ENCODE measurements around the gene SOST.

Gene SOST

GRCh38 chr17:43790311-43790940 is 31.8 kb upstream of the SOST start:
- H3K36me3 ChIP-seq (ENCODE audit: control insufficient read depth in 2 of 2, insufficient read depth in 1 of 2, low read length in 2 of 2), result no peaks in the 10 kb centered on the region
- no peak overlapping the region for H3K4me3 ChIP-seq (ENCODE audit: low read depth, low read length)
- TF ChIP-seq ZNF621 (tag by site-specific recombination; IDR thresholded peaks at IDR 0.05) (no peak), ZNF561 (tag by site-specific recombination; IDR thresholded peaks at IDR 0.05; ENCODE audit: borderline replicate concordance) (no peak), ZNF266 (tag by site-specific recombination; IDR thresholded peaks at IDR 0.05; ENCODE audit: low read depth) (no peak), REPIN1 (tag by site-specific recombination; IDR thresholded peaks at IDR 0.05; ENCODE audit: low read depth) (no peak), ZNF501 (tag by site-specific recombination; IDR thresholded peaks at IDR 0.05) (no peak), ZNF37A (tag by site-specific recombination; IDR thresholded peaks at IDR 0.05) (no peak), ZNF791 (tag by site-specific recombination; IDR thresholded peaks at IDR 0.05) (no peak), ZNF626 (tag by site-specific recombination; IDR thresholded peaks at IDR 0.05) (no peak), ZNF530 (tag by site-specific recombination; IDR thresholded peaks at IDR 0.05; ENCODE audit: low read depth) (no peak), PRDM10 (tag by site-specific recombination; IDR thresholded peaks at IDR 0.05) (no peak), ZNF792 (tag by site-specific recombination; IDR thresholded peaks at IDR 0.05) (no peak)
- ChIA-PET POLR2A (interaction anchor here (2.3 kb wide), 1 partner anchor 12 kb away, joined by 6 read pairs; the partner anchor contains the start of gene DUSP3), CTCF (interaction anchor here (0.7 to 1.0 kb wide), 2 partner anchors 25 to 132 kb away, joined by 3 read pairs; no protein-coding TSS in a partner anchor)
- no peak overlapping the region for H3K27ac ChIP-seq (ENCODE audit: extremely low read depth, low read depth, low read length)
- H3K9me3 ChIP-seq (ENCODE audit: control insufficient read depth, insufficient read depth, low read depth, low read length), result no peaks in the 10 kb centered on the region; the same call in 1 of the 2 replicates
- no peaks in the 10 kb centered on the region for H3K4me1 ChIP-seq (ENCODE audit: control insufficient read depth, insufficient read depth, low read length)

- H3K36me3 ChIP-seq (ENCODE audit: control insufficient read depth in 2 of 2, insufficient read depth in 1 of 2, low read length in 2 of 2), result no peaks in the 10 kb centered on the region
- ChIA-PET CTCF (interaction anchor here (0.9 to 1.0 kb wide), 2 partner anchors 23 to 24 kb away, joined by 3 to 4 read pairs; no protein-coding TSS in a partner anchor), POLR2A (no interaction called here)
Observed at GRCh38 chr17:43789482-43789881, 30.9 kb upstream of the SOST start.

More at GRCh38 chr17:43789482-43789881, 30.9 kb upstream of the SOST start:
- Histone ChIP-seq H3K9me3 (ENCODE audit: control insufficient read depth, insufficient read depth, low read depth, low read length) (no peaks in the 10 kb centered on the region; the same call in 1 of the 2 replicates), H3K4me3 (ENCODE audit: low read depth, low read length) (no peak overlapping the region), H3K27ac (ENCODE audit: extremely low read depth, low read depth, low read length) (no peak overlapping the region), H3K4me1 (ENCODE audit: control insufficient read depth, insufficient read depth, low read length) (no peaks in the 10 kb centered on the region)
- TF ChIP-seq ZNF23 (tag by site-specific recombination; IDR thresholded peaks at IDR 0.05; ENCODE audit: borderline replicate concordance), result no peak
- no peak for TF ChIP-seq ZNF302 (tag by site-specific recombination; IDR thresholded peaks at IDR 0.05; ENCODE audit: low read depth)
- no peak for TF ChIP-seq HIC1 (tag by site-specific recombination; IDR thresholded peaks at IDR 0.05)
- TF ChIP-seq ZNF549 (tag by site-specific recombination; IDR thresholded peaks at IDR 0.05), result no peak
- TF ChIP-seq ZNF366 (tag by site-specific recombination; conservative IDR thresholded peaks at IDR 0.05), result no peak
- no peak for TF ChIP-seq ZNF404 (tag by site-specific recombination; IDR thresholded peaks at IDR 0.05)
- TF ChIP-seq ZNF112 (tag by site-specific recombination; IDR thresholded peaks at IDR 0.05), result no peak
- no peak for TF ChIP-seq ZNF248 (tag by site-specific recombination; IDR thresholded peaks at IDR 0.05)
- TF ChIP-seq PRDM1 (tag by site-specific recombination; IDR thresholded peaks at IDR 0.05), result no peak
- no peak for TF ChIP-seq ZEB2 (tag by site-specific recombination; IDR thresholded peaks at IDR 0.05)
- TF ChIP-seq ZSCAN18 (tag by site-specific recombination; IDR thresholded peaks at IDR 0.05), result no peak
- no peak for TF ChIP-seq SP7 (tag by site-specific recombination; IDR thresholded peaks at IDR 0.05)
- no peak for TF ChIP-seq ZFP37 (tag by site-specific recombination; IDR thresholded peaks at IDR 0.05)
- no peak for TF ChIP-seq KLF9 (tag by site-specific recombination; IDR thresholded peaks at IDR 0.05; ENCODE audit: low read depth)
- no peak for TF ChIP-seq ZNF585B (tag by site-specific recombination; IDR thresholded peaks at IDR 0.05)
- TF ChIP-seq ZNF645 (tag by site-specific recombination; IDR thresholded peaks at IDR 0.05), result no peak
